HG03432 (cell line): ENCODE results near the gene SAMD11.

ENCODE experiments used
- ATAC-seq: cut with Tn5 transposase; IDR thresholded peaks from one replicate; pipeline ENCODE4 v1.9.1; 2021; ENCODE audit warnings: mild to moderate bottlenecking, moderate library complexity; ENCODE audit not compliant: unreplicated experiment

The SAMD11 gene

GRCh38 chr1:932173-932510 is 8.4 kb downstream of the SAMD11 start:
- ATAC-seq, result no peak

DNA sequence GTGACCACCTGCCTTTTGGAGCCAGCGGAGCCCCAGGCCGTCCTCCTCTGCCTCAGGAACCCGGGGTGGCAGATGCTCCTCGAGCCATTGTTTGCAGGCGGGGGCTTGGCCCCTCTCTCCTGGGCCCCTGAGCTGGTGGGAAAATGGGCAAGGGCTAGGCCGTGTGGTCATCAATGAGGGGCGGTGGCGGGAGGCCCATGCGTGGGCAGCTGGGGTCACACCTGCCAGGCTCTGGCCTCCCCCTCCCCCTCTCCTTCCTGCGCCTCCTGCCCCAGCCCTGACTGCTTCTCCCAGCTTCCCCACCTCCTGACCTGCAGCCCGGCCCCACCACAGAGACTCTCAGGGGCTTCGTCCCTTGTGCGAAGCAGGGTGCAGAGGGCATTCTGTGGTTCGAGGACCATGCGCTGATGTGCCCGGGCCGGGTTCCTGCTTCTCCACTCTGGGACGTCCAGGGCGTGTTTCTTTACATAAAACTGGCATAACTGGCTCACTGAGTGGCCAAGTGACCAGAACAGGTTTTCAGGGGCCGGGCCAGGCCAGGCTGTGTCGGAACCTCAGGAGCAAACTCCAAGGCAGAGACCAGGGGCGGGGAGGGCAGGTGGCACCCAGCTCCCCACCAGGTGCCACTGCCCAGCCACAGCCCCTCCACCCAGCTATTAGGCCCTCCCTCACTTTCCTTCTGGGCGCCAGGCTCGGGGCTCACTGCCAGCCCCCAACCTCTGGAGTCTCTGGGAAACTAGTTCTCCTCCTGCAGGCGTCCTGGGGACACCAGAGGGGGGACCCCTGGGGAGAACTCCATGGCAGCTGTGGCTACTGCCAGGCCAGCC is 9.3 kb downstream of the SAMD11 start:
- no peak for ATAC-seq

- no peak for ATAC-seq
These were observed 9.8 kb downstream of the SAMD11 start for GRCh38 chr1:933603-933940.

DNA sequence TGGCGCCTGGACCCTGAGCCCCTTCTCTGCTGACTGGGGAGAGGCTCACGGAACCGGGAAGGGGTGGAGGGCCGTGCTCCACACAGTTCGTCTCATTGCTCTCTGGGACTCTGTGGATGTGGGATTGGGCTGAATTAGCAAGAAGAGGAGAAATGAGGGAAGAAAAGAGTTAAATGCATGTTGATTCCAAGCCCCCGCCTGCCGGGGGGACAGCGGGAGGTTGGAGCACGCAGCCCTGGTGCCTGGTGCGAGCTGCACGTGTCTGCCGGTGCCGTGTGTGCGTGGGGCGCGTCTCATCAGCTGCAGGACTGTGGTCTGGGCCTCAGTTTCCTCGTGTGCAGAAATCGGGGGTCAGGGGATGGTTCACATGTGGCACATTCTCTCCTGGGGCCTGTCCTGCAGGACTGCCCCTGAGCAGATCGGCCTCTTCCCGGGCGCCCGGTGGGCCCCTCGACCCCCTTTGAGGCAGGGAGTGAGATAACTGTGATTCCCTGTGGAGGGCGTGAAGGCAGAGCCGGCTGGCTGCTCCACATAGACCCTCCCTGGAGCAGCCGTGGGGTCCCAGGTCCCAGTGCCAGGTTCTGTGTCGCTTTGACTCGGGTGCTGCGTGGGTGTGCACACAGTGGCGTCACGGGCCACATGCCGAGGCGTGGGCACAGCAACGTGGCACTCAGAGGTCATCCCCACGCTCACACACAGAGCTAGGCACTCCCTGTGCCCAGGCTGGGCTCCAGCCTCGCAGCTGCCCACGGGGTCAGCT is 11.4 kb downstream of the SAMD11 start:
- ATAC-seq, result no peak

DNA sequence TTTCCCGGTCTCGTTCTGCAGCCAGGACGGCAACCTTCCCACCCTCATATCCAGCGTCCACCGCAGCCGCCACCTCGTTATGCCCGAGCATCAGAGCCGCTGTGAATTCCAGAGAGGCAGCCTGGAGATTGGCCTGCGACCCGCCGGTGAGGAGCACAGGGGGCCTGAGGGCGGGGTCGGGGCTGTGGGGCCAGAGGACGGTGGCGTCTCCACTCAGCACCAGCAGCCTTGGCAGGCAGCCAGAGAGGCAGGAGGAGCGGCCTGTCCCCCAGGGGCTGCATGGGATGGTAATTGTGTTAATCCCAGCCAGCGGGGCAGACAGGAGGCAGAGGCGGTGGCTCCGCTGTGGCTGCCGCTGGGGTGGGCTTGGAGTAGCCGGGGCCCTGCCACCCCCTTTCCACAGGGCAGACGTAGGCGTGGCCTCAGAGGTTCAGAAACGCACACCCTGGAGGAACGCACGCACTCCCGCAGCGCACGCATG is 12.1 kb downstream of the SAMD11 start:
- ATAC-seq, result no peak

DNA sequence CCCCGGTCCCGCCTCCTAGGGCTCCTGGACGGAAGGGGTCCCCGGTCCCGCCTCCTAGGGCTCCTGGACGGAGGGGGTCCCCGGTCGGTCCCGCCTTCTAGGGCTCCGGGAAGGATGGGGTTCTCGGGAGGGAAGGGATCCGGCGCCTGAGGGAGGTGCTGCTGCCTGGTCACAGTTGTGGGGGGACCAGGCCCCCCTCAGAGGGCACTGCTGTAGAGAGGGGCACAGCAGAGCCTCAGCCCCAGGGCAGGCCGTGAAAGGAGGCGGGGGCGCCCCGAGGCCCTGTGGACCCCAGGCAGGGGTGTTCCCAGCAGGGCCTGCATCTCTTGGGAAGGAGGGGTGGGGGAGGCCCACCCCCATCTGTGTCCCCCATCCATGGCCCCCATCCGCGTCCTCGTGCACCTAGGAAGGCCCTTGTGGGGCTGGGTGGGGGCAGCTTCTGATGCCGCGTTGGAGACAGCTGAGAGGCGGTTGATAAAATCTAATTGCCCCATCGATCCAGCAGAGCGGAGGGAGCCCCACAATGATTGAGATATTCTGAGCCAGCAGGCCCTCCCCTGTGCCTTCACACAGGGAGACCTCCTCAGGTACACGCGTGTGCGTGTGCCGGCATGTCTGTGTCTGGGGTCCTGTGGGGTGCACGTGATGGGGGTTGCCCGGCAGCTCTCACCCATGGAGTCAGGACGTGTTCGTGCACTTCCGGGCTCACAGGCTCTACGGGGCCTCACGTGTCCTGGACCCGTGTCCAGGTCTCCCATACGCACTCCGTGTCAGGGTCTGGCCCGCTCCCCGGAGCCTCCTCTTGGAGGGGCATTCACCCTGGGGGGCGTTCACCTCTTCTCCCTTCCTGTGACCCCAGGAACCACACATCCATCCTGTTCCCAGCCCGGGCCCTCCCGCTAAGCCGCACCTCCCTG is 12.9 kb downstream of the SAMD11 start:
- no peak for ATAC-seq

DNA sequence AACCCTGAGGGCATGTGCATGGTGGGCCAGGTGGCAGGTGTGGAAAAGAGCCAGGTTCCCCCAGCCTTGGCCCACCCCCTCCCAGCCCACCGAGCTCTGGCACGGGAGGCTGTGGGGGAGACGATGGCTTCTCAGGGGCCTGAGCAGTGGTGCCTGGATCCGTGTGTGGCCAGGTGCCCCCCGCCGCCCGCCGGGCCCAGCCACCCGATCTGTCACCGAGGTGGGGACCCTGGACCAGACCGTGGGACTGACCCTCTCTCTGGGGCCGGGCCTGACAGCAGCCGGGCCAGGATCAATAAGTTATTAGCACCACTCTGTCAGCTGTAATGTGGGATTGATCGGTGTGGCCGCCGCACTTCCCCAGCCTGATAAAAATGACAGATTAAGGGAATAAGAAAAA is 13.8 kb downstream of the SAMD11 start:
- ATAC-seq, result no peak

DNA sequence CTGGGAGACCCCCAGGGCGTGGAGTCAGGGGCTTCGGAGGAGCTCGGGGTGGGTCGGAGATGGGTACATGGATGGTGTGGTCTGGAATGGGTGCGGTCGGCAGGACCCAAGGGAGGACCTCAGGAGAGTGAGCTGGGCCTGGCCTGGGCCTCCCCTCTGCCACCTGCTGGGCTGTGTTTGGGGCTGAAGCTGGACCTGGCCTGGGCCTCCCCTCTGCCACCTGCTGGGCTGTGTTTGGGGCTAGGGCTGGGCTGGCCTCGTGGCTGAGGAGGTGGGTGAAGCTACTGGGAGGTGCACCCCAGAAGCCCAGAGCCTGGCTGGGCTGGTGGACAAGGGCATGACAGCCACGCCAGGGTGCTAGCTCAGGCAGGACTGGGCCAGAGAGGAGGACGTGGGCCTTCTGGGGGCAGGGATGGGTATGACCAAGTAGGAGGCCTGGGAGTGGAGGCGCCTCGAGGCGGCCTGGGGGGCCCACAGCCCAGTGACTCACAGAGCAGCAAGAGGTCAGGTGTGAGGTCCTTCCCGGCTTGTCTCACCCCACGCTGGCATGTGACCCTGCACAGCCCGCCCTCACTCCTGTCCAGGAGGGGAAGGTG is 14.5 kb downstream of the SAMD11 start:
- no peak for ATAC-seq

GRCh38 chr1:938711-939489 is 15.2 kb downstream of the SAMD11 start:
- no peak for ATAC-seq

- no peak for ATAC-seq
These were observed 15.9 kb downstream of the SAMD11 start for GRCh38 chr1:939511-940106.

DNA sequence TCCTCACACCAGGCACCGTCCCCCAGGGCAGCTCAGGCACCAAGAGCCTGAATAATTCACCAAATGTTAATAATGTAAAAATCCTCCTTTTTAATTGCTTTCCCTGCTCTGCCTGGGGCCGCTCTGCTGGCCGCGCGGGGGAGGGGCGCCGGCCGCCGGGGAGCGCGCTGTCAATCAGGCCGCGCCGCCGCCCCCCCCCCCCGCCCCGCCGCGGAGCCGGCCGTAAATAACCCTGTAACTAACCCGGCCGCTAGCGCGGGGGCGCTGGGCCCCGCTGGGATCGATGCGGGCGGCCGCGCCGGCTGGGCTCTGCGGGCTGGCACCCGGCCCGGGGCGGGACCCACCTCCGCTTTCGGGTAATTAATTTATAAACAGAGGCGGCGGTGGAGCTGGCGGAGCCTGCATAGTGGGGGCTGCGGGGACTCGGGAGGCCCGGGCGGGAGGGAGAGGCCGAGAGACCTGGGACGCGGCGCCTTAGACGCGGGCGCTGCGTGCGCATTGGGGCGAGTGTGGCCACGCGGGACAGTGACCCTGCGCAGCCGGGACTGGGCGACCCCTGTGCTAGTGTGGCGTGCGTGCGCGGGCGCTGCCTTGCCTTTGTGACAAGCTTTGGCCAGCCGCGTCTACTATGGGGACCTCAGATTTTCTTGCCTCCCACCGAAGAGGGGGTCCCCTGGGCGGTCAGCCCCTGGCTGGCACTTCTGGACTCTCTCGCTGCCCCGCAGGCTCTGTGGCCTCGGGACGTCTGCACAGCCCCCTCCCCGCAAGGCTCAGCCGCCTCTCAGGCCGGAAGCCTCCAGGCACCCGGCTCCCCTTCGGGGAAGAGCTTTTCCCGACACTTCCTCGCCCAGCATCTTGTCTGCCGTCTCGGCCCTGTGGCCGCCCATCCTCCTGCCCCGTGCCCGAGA is 16.6 kb downstream of the SAMD11 start:
- no peak for ATAC-seq

GRCh38 chr1:941015-941587 is 17.4 kb downstream of the SAMD11 start:
- ATAC-seq, result no peak

GRCh38 chr1:941588-942383 is 18.1 kb downstream of the SAMD11 start:
- no peak for ATAC-seq

- no peak for ATAC-seq
These were observed 18.7 kb downstream of the SAMD11 start for GRCh38 chr1:942411-942821.

DNA sequence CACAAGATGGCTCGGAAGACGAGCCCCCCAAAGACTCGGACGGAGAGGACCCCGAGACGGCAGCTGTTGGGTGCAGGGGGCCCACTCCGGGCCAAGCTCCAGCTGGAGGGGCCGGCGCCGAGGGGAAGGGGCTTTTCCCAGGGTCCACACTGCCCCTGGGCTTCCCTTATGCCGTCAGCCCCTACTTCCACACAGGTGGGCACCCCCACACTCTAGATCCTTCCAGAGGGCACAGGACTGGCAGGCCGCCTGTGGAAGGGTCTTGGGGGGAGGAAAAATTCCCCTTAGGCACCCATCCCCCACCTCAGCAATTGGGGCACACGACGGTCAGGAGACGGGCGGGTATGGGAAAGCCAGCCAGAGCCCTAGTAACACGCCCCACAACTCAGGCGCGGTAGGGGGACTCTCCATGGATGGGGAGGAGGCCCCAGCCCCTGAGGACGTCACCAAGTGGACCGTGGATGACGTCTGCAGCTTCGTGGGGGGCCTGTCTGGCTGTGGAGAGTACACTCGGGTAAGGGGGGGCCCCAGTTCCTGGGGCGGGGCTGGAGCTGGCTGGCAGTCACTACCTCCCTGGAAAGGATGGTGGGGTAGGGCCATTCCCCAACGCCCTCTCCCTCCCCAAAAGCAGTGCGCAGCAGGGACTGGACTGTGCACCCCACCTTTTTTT is 19.3 kb downstream of the SAMD11 start:
- ATAC-seq, result no peak

DNA sequence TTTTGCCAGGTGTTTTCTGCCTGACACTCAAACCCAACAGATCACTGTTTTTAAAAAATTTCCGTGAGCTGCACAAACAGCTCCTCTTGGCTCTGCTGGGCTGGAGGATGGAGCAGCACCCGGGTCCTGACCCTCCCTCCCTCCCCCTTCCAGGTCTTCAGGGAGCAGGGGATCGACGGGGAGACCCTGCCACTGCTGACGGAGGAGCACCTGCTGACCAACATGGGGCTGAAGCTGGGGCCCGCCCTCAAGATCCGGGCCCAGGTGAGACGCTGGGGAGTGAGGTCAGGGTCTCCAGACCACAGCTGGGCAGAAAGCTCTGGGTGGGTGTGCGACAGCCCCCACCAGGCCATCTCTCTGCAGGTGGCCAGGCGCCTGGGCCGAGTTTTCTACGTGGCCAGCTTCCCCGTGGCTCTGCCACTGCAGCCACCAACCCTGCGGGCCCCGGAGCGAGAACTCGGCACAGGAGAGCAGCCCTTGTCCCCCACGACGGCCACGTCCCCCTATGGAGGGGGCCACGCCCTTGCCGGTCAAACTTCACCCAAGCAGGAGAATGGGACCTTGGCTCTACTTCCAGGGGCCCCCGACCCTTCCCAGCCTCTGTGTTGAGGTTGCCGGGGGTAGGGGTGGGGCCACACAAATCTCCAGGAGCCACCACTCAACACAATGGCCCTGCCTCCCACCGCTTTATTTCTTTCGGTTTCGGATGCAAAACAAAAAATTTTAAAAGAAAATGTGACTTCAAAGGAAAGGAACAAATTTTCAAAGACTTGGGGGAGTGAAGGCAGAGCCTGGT is 20.0 kb downstream of the SAMD11 start:
- ATAC-seq, result no peak
